Measurements from ENCODE around the gene EMILIN2. TPM values are rescaled to one million over a fixed set of nuclear protein-coding genes. Genes with fewer than 3 reads are reported as not detected.

EMILIN2 gene
- total and polyA plus RNA-seq, 9 of the 15 experiments (the other 6 are each of a cell fraction or from before 2014, with no cell fraction given), result 0.01 to 0.40 (median 0.19) TPM

GRCh38 chr18:2902327-2902726, 55.5 kb downstream of the EMILIN2 start:
- H3K9me1 ChIP-seq (ENCODE audit: control insufficient read depth, insufficient read depth, low read length), result no peaks in the 10 kb centered on the region
- H2AFZ ChIP-seq (ENCODE audit: low read depth, low read length), result no peak overlapping the region
- DNase-seq (ENCODE audit: extremely low read depth in 1 of 4, low spot score in 3 of 4) (no peak), FAIRE-seq (no peak), ATAC-seq (no peak)
- intact Hi-C loops (cut with micrococcal nuclease) (no loop called here), in situ Hi-C loops (cut with MboI) (no loop called here)
- POLR2A ChIA-PET, result interaction anchor here (0.6 to 1.3 kb wide), 4 partner anchors 9 to 137 kb away, joined by 3 to 5 read pairs (median 4); no protein-coding TSS in a partner anchor
- peaks cover 15 to 23% of the 10 kb centered on the region in 2 experiments; a peak in 4 of 5 replicates for H3K4me1 ChIP-seq (replicated peaks in 1 of 2; ENCODE audit: control insufficient read depth in 2 of 2, insufficient read depth in 2 of 2, low read length in 2 of 2)
- CTCF ChIA-PET (ENCODE audit: low intra/inter-chr PET ratio), result no interaction called here
- no peaks in the 10 kb centered on the region for H3K36me3 ChIP-seq (ENCODE audit: control insufficient read depth, insufficient read depth, low read length)
- BruUV-seq (replicated peaks), result no TSS peak
- H3K9ac ChIP-seq (ENCODE audit: insufficient read depth in 1 of 2, low read depth in 2 of 2, low read length in 2 of 2), result no peak overlapping the region
- TF ChIP-seq ZFP36 (IDR thresholded peaks at IDR 0.05; ENCODE audit: low read depth, low read length, partially characterized antibody) (peak; percentile 91), MAX (CRISPR knock-in tag; IDR thresholded peaks at IDR 0.05) (no peak), NFRKB (IDR thresholded peaks at IDR 0.05; ENCODE audit: low read depth) (no peak), ETV6 (IDR thresholded peaks at IDR 0.05; ENCODE audit: borderline replicate concordance in 1 of 2, low read depth in 2 of 2, low read length in 1 of 2) (no peak), ETV6 (CRISPR knock-in tag; IDR thresholded peaks at IDR 0.05; ENCODE audit: borderline replicate concordance) (no peak), L3MBTL2 (IDR thresholded peaks at IDR 0.05) (peak; percentile 47; the same call in 1 of the 2 replicates)
- H4K20me1 ChIP-seq (replicated peaks; ENCODE audit: control insufficient read depth, insufficient read depth, low read length), result 0 out of 2 replicates have a peak, but pooled peaks cover 2% of the 10 kb centered on the region
- no peaks in the 10 kb centered on the region for H3K9me3 ChIP-seq (replicated peaks; ENCODE audit: control insufficient read depth, insufficient read depth, low read depth, low read length)
- H3K79me2 ChIP-seq (ENCODE audit: control insufficient read depth, insufficient read depth, low read length), result no peaks in the 10 kb centered on the region
- WGBS (ENCODE audit: insufficient coverage, low coverage, missing lambda C conversion rate), result 39% methylated on average over 7 of the region's 7 CpGs
- H3K27ac ChIP-seq (ENCODE audit: extremely low read depth, low read depth, low read length), result no peak overlapping the region
- peaks cover 2 to 11% of the 10 kb centered on the region in 2 experiments; a peak in 3 of 5 replicates for H3K27me3 ChIP-seq (ENCODE audit: control insufficient read depth in 2 of 2, insufficient read depth in 2 of 2, low read length in 2 of 2)
- no peak overlapping the region for H3K4me3 ChIP-seq
- H3K4me2 ChIP-seq (ENCODE audit: insufficient read depth, low read length), result no peak overlapping the region
